SKM-1 treated with dmso at 0.1 percent for 144 hours (cell line): ENCODE measurements around the gene RAB37.

Experiments used
- DNase-seq: peaks from one replicate; lab custom pipeline; 2025; ENCODE audit not compliant: unreplicated experiment; lab: John Stamatoyannopoulos, UW

Gene RAB37

GRCh38 chr17:74736513-74737298 is at the start of gene RAB37:
TSS of gene RAB37 (plus strand) at chr17:74737256. CDS start at chr17:74737273, 17 bp downstream.
- DNase-seq: peak; percentile 87

- no peak for DNase-seq
These were observed 49.2 kb upstream of the RAB37 start for GRCh38 chr17:74687886-74688285.

- peak; percentile 98 for DNase-seq
These were observed 46.6 kb upstream of the RAB37 start for GRCh38 chr17:74690409-74690825.

- no peak for DNase-seq
These were observed 45.9 kb upstream of the RAB37 start for GRCh38 chr17:74691151-74691550.

GRCh38 chr17:74694081-74694480 is 43.0 kb upstream of the RAB37 start:
- DNase-seq: no peak

- DNase-seq: no peak
These were observed 41.4 kb upstream of the RAB37 start for GRCh38 chr17:74695629-74696028.

GRCh38 chr17:74697515-74697914 is 39.5 kb upstream of the RAB37 start:
- no peak for DNase-seq

GRCh38 chr17:74698069-74698468 is 39.0 kb upstream of the RAB37 start:
- DNase-seq: no peak

- DNase-seq: no peak
These were observed 37.8 kb upstream of the RAB37 start for GRCh38 chr17:74699236-74699635.

- no peak for DNase-seq
These were observed 34.8 kb upstream of the RAB37 start for GRCh38 chr17:74702116-74702871.

- no peak for DNase-seq
These were observed 33.7 kb upstream of the RAB37 start for GRCh38 chr17:74703311-74703710.

GRCh38 chr17:74704544-74704943 is 32.5 kb upstream of the RAB37 start:
- no peak for DNase-seq

GRCh38 chr17:74711058-74711824 is 25.8 kb upstream of the RAB37 start:
- DNase-seq: no peak

GRCh38 chr17:74712301-74712700 is 24.8 kb upstream of the RAB37 start:
- no peak for DNase-seq

- peak; percentile 95 for DNase-seq
These were observed 24.3 kb upstream of the RAB37 start, which contains the start of gene CD300LF for GRCh38 chr17:74712756-74713155. TSS of gene CD300LF (minus strand) at chr17:74712923. CDS start at chr17:74712866, 57 bp downstream.

GRCh38 chr17:74713171-74713755 is 23.8 kb upstream of the RAB37 start:
- peak; percentile 73 for DNase-seq

GRCh38 chr17:74715144-74715543 is 21.9 kb upstream of the RAB37 start:
- no peak for DNase-seq

- no peak for DNase-seq
These were observed 16.6 kb upstream of the RAB37 start for GRCh38 chr17:74720506-74720905.

GRCh38 chr17:74722782-74723181 is 14.3 kb upstream of the RAB37 start:
- DNase-seq: no peak

GRCh38 chr17:74723891-74724290 is 13.2 kb upstream of the RAB37 start:
- no peak for DNase-seq

- DNase-seq: no peak
These were observed 11.9 kb upstream of the RAB37 start for GRCh38 chr17:74725111-74725510.
